HEK293T (cell line): ENCODE data around the gene GPA33.

Source experiments
- FOXA1 ChIP-seq: fragments of 450-650 bp; IDR thresholded peaks from 2 replicates; pipeline ENCODE4 v1.6.1; 2016; ENCODE audit warnings: mild to moderate bottlenecking
- SUZ12 ChIP-seq: fragments of 450-650 bp; IDR thresholded peaks from 2 replicates; pipeline ENCODE4 v1.6.1; 2016; ENCODE audit warnings: mild to moderate bottlenecking

DNA sequence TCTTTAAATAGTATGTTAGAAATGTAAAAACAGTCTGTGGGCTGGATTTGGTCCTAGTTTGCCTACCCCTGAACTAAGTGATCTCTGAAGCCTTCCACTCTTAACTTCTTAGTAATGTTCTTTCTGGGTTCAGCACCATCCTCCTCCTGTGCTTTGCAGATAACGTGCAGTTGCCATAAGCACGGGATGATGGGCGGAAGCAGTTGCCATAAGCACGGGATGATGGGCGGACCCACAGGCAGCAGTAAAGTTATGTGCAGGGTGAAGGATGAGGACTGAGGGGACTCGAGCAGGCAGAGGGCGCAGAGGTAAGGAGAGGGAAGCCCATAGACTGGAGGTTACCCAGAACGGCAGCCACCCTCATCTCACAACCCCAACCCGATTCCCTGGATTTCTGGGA lies 25.6 kb downstream of the GPA33 start:
- TF ChIP-seq FOXA1 (no peak), SUZ12 (no peak)
